Epithelial cell of proximal tubule (primary cell): ENCODE results near the gene CTRB1. TPM values are rescaled to one million over a fixed set of nuclear protein-coding genes. Genes with fewer than 3 reads are reported as not detected.

ENCODE experiments used
- DNase-seq: peaks from one replicate; pipeline ENCODE4 v3.0.0-alpha.2; 2011; ENCODE audit warnings: low read depth
- H3K4me3 ChIP-seq: 2 replicates; pipeline ENCODE4 v1.5.1; 2011; ENCODE audit warnings: low read depth, mild to moderate bottlenecking, low read length
- total RNA-seq: library from RNA; depleted of rRNA; stranded (reverse); fragments of >200 nt; gene quantifications from 2 replicates; pipeline ENCODE4 v1.2.3, GENCODE V29; 2015
- TF ChIP-seq, protein P1 (sequence below): conservative IDR thresholded peaks from 2 replicates; pipeline ENCODE4 v1.5.1; 2012; ENCODE audit warnings: low read depth, mild to moderate bottlenecking, low read length

The CTRB1 gene
- total RNA-seq, 1 donor from 2014 or later, result not detected

DNA sequence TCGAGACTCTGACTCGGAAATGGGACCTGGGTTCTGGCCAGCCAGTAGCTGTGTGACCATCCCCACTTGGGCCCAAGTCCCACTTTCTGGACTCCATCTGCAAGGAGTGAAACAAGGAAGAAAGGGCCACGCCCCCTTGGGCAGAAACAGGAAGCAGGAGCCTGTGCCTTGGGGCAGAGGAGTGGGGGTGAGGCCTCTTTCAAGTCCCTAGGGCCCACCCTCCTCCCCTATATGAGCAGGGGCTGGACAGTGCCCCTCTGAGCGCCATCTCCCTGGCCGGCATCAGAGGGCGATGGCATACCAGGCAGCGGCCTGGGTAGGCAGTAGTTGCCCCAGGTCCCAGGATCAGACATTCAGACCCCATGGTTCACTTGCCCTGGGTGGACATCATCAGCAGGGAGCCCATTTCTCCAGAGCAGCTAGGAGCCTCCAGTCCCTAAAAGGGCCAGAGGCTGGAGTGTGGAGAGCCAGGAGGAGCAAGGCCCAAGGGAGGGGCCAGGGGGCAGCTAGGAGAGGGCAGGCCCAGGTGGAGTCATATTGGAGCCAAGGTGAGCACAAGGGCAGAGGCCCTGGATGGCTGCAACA is 25.5 kb downstream of the CTRB1 start:
- H3K4me3 ChIP-seq, result peak overlapping the region; percentile 2
- no peak for DNase-seq
- TF ChIP-seq, protein P1, sequence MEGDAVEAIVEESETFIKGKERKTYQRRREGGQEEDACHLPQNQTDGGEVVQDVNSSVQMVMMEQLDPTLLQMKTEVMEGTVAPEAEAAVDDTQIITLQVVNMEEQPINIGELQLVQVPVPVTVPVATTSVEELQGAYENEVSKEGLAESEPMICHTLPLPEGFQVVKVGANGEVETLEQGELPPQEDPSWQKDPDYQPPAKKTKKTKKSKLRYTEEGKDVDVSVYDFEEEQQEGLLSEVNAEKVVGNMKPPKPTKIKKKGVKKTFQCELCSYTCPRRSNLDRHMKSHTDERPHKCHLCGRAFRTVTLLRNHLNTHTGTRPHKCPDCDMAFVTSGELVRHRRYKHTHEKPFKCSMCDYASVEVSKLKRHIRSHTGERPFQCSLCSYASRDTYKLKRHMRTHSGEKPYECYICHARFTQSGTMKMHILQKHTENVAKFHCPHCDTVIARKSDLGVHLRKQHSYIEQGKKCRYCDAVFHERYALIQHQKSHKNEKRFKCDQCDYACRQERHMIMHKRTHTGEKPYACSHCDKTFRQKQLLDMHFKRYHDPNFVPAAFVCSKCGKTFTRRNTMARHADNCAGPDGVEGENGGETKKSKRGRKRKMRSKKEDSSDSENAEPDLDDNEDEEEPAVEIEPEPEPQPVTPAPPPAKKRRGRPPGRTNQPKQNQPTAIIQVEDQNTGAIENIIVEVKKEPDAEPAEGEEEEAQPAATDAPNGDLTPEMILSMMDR, result peak; percentile 25

- TF ChIP-seq, protein P1, result no peak
- DNase-seq, result peak; percentile 81
- peak overlapping the region; percentile 2 for H3K4me3 ChIP-seq
Measured at GRCh38 chr16:75244844-75245758, 26.3 kb downstream of the CTRB1 start.

GRCh38 chr16:75246504-75247205 is 27.9 kb downstream of the CTRB1 start:
- H3K4me3 ChIP-seq, result no peak overlapping the region
- DNase-seq, result no peak
- TF ChIP-seq, protein P1, result no peak

DNA sequence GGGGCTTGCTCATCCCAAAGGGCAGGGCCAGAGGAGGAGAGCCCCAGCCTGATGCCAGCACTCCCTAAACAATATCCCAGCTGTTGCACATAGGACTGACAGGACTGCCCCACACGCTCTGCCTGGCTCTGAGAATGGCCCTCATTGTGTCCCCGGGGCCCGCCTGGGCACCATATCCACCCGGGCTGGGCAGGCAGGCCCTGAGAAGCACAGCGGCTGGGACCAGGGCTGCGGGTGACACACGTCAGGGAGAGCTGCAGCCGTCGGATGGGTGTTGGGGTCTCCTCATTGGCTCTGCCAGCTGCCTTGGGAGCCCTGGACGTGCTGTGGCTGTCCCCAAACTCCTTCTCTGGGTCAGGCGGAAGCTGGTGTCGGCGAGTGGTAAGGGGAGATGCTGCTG is 28.5 kb downstream of the CTRB1 start:
- DNase-seq, result no peak
- no peak overlapping the region for H3K4me3 ChIP-seq
- TF ChIP-seq, protein P1, result no peak

DNA sequence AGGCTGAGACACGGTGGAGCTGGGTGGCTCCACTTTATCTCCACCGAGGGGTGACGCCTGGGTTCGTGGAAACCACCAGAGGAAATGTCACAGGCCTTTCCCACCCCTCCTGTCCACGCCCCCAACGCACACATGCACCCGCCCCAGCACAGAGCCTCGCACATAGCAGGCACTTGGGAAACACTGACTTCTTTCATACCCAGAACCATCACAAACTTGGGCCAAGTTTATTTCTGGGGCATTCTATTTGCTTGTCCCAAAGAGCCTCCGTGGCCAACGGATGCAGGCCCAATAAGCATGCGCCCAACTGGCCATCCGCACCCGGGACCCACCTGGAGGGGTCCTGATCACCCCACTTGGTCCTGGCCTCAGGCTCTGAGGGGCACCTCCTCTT is 29.4 kb downstream of the CTRB1 start:
- peak overlapping the region; percentile 96 for H3K4me3 ChIP-seq
- TF ChIP-seq, protein P1, result no peak
- DNase-seq, result no peak

DNA sequence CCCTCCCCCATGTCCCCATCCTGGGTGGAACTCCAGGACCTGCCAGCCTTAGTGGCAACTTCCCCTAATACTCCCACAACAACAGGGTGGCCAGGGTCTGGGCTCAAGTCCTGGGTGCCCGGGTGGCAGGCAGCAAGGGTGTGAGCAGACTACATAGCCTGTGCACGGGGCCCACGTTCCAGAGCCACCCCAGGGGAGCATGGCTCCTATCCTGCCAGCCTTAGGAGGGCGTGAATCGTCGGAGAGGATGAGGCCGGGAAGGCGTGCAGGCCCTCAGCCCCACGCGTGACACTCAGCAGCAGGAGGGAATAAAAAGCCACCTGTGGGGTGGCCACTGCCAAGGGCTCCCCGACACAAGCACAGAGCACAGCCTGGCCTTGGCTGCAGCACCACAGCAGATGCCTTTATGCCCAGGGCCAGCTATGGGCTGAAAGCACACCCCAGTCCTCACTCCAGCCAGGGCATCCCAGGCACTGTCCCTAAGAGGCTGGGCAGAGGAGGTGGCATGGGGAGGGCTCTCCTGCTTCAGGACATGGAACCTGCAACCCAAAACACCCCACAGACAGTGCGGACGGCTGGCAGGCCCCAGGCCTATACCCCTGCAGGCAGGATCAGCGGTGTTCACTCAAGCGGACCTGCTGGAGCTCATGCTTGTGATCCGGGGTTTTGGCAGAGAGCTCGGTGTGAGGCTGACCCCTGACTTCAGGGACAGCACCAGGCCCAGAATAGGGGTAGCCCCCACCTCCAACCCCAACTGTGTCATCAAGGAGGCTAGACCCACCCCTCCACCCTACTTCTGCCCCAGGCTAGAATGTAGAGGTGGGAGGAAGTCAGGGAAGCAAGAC is 30.0 kb downstream of the CTRB1 start:
- no peak for DNase-seq
- TF ChIP-seq, protein P1, result no peak
- peak overlapping the region; percentile 96 for H3K4me3 ChIP-seq
